KMS-11 (cell line): ENCODE data around the gene VHLL.
"Not testable (repeated sequence)": the region's sequence is repeated elsewhere in the genome, so short reads cannot be mapped to it uniquely, and the experiment has no call there.

ENCODE experiments used
- H2AFZ ChIP-seq: fragments of 200-600 bp; sonication (generic); 2 replicates; pipeline ENCODE4 v1.6.1; 2016; ENCODE audit warnings: antibody characterized with exemption, mixed run types, low read depth
- H3K27ac ChIP-seq: fragments of 200-600 bp; sonication (generic); 2 replicates; pipeline ENCODE4 v1.6.1; 2016; ENCODE audit warnings: mild to moderate bottlenecking, mixed run types
- H3K27me3 ChIP-seq: fragments of 200-600 bp; sonication (generic); 2 replicates; pipeline ENCODE4 v1.6.1; 2017; ENCODE audit warnings: mild to moderate bottlenecking, low read depth, mixed run types, moderate library complexity; ENCODE audit not compliant: insufficient read depth
- H3K36me3 ChIP-seq: fragments of 200-600 bp; sonication (generic); 2 replicates; pipeline ENCODE4 v1.6.1; 2017; ENCODE audit warnings: mild to moderate bottlenecking, mixed run types; ENCODE audit not compliant: insufficient read depth
- H3K4me1 ChIP-seq: fragments of 200-600 bp; sonication (generic); 2 replicates; pipeline ENCODE4 v1.6.1; 2016; ENCODE audit warnings: mild to moderate bottlenecking, low read depth, mixed run types; ENCODE audit not compliant: poor library complexity, severe bottlenecking
- H3K4me2 ChIP-seq: fragments of 200-600 bp; sonication (generic); 2 replicates; pipeline ENCODE4 v1.7.0; 2016; ENCODE audit warnings: mild to moderate bottlenecking, mixed run types
- H3K4me3 ChIP-seq: fragments of 200-600 bp; sonication (generic); IDR thresholded peaks from 2 replicates; pipeline ENCODE4 v1.6.1; 2017; ENCODE audit warnings: low read depth, low read length, mixed read lengths; ENCODE audit not compliant: insufficient read depth
- H3K79me2 ChIP-seq: fragments of 200-600 bp; sonication (generic); 2 replicates; pipeline ENCODE4 v1.6.1; 2016; ENCODE audit warnings: low read depth, mixed run types; ENCODE audit not compliant: insufficient read depth
- H3K9ac ChIP-seq: fragments of 200-600 bp; sonication (generic); 2 replicates; pipeline ENCODE4 v1.6.1; 2016; ENCODE audit warnings: mild to moderate bottlenecking, mixed run types
- H4K20me1 ChIP-seq: fragments of 200-600 bp; sonication (generic); 2 replicates; pipeline ENCODE4 v1.6.1; 2016; ENCODE audit warnings: mild to moderate bottlenecking, mixed run types; ENCODE audit not compliant: insufficient read depth
- CTCF ChIP-seq: fragments of 200-600 bp; sonication (generic); conservative IDR thresholded peaks from 2 replicates; pipeline ENCODE4 v1.6.1; 2017; ENCODE audit warnings: low read depth, mild to moderate bottlenecking, antibody characterized with exemption, low read length, moderate library complexity, mixed read lengths

VHLL gene

GRCh38 chr1:156336242-156336641, 37.1 kb upstream of the VHLL start:
- peaks cover 22% of the 10 kb centered on the region for H4K20me1 ChIP-seq
- H3K36me3 ChIP-seq, result peaks cover 48% of the 10 kb centered on the region
- no peak overlapping the region for H3K27ac ChIP-seq
- peaks cover 61% of the 10 kb centered on the region for H3K79me2 ChIP-seq
- peak; percentile 63 for TF ChIP-seq CTCF
- H3K27me3 ChIP-seq, result no peaks in the 10 kb centered on the region
- H3K9ac ChIP-seq, result no peak overlapping the region
- H3K4me3 ChIP-seq, result peak overlapping the region; percentile 4
- peak overlapping the region; percentile 79 for H3K4me2 ChIP-seq
- peaks cover 24% of the 10 kb centered on the region for H3K4me1 ChIP-seq
- H2AFZ ChIP-seq, result no peak overlapping the region

- peaks cover 48% of the 10 kb centered on the region; the same call in 1 of the 2 replicates for H3K79me2 ChIP-seq
Measured at GRCh38 chr1:156323179-156323578, 24.1 kb upstream of the VHLL start.

GRCh38 chr1:156320560-156320959, 21.5 kb upstream of the VHLL start:
- H3K9ac ChIP-seq, result no peak overlapping the region
- peaks cover 94% of the 10 kb centered on the region; the same call in 1 of the 2 replicates for H3K36me3 ChIP-seq
- H2AFZ ChIP-seq, result no peak overlapping the region
- peaks cover 41% of the 10 kb centered on the region; the same call in 1 of the 2 replicates for H3K79me2 ChIP-seq
- no peak overlapping the region for H3K4me2 ChIP-seq
- H3K4me1 ChIP-seq, result no peaks in the 10 kb centered on the region
- TF ChIP-seq CTCF, result no peak
- no peaks in the 10 kb centered on the region for H3K27me3 ChIP-seq
- H3K27ac ChIP-seq, result no peak overlapping the region
- peaks cover 12% of the 10 kb centered on the region; the same call in 1 of the 2 replicates for H4K20me1 ChIP-seq
- H3K4me3 ChIP-seq, result no peak overlapping the region

More at GRCh38 chr1:156323179-156323578, 24.1 kb upstream of the VHLL start:
- not testable (repeated sequence) for H3K27ac ChIP-seq, H3K9ac ChIP-seq, H3K4me1 ChIP-seq, H3K4me3 ChIP-seq, H3K4me2 ChIP-seq, H2AFZ ChIP-seq, H3K27me3 ChIP-seq
- peaks cover 12% of the 10 kb centered on the region; the same call in 1 of the 2 replicates for H4K20me1 ChIP-seq
- H3K36me3 ChIP-seq, result peaks cover 78% of the 10 kb centered on the region; the same call in 1 of the 2 replicates

- Histone ChIP-seq H4K20me1 (peaks cover 20% of the 10 kb centered on the region; the same call in 1 of the 2 replicates), H3K79me2 (peaks cover 38% of the 10 kb centered on the region; the same call in 1 of the 2 replicates), H3K4me3 (no peak overlapping the region), H3K4me1 (no peaks in the 10 kb centered on the region), H3K9ac (no peak overlapping the region), H2AFZ (no peak overlapping the region), H3K4me2 (no peak overlapping the region), H3K27ac (no peak overlapping the region; the same call in 1 of the 2 replicates), H3K27me3 (no peaks in the 10 kb centered on the region), H3K36me3 (peaks cover 94% of the 10 kb centered on the region; the same call in 1 of the 2 replicates)
- peak; percentile 98 for TF ChIP-seq CTCF
Measured at GRCh38 chr1:156319664-156320063, 20.6 kb upstream of the VHLL start.

DNA sequence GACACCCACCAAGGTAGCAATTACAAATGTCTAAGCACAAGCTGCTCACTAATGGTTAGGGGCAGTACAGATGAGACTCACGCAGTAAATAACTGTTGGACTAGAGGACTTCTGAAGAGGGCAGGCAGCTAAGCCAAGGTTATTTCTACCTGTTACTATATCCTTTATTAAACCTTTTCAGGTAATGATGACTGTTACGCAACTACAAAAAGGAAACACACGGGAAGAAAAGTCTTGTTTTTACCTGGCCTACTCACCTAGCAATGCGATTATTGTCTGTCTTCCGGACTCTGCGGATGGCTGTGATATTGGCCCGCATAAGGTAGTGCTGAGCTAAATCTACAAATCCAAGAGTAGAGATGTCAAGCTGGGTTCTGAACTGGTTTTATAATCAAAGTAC, 17.8 kb upstream of the VHLL start:
- Histone ChIP-seq H3K27me3 (no peaks in the 10 kb centered on the region), H3K27ac (no peak overlapping the region), H3K9ac (no peak overlapping the region), H4K20me1 (peaks cover 20% of the 10 kb centered on the region; the same call in 1 of the 2 replicates), H3K4me3 (no peak overlapping the region), H3K4me2 (no peak overlapping the region), H3K79me2 (peaks cover 17% of the 10 kb centered on the region; the same call in 1 of the 2 replicates), H3K36me3 (peaks cover 96% of the 10 kb centered on the region; the same call in 1 of the 2 replicates), H3K4me1 (no peaks in the 10 kb centered on the region), H2AFZ (no peak overlapping the region)
- no peak for TF ChIP-seq CTCF
